Endothelial cell of umbilical vein (primary cell): ENCODE measurements around the gene MYOF. TPM values are rescaled to one million over a fixed set of nuclear protein-coding genes. Genes with fewer than 3 reads are reported as not detected.

Experiments
- BruUV-seq: library from RNA; stranded (reverse); fragments of 400-500 nt; replicated peaks from 2 replicates; lab custom pipeline; 2021; lab: Mats Ljungman, UMichigan
- CTCF ChIA-PET: fragments of 300-600, 350-600 bp; sonication (Branson Sonifier 250); formaldehyde crosslinking; loops from one replicate; lab custom pipeline; 2021; ENCODE audit warnings: antibody characterized with exemption, inconsistent platforms; lab: Charles Lee
- POLR2A ChIA-PET: fragments of 300-600, 350-600 bp; sonication (Branson Sonifier 250); formaldehyde crosslinking; loops from one replicate; lab custom pipeline; 2021; ENCODE audit warnings: antibody characterized with exemption, inconsistent platforms; lab: Charles Lee
- DNase-seq: peaks from one replicate; pipeline ENCODE4 v3.0.0-alpha.2; 2011; ENCODE audit warnings: low read depth, low spot score
- FAIRE-seq: peaks from 2 replicates; lab custom pipeline; 2011; peaks lifted over from hg19 to GRCh38; lab: Jason Lieb, UNC
- H2AFZ ChIP-seq: 2 replicates; pipeline ENCODE4 v1.6.0; 2012; ENCODE audit warnings: low read depth, low read length, control low read depth, inconsistent platforms
- H3K27ac ChIP-seq: 2 replicates; pipeline ENCODE4 v1.5.1; 2011; ENCODE audit warnings: low read depth, mild to moderate bottlenecking, control low read depth, low read length, moderate library complexity; ENCODE audit not compliant: insufficient read depth
- H3K27me3 ChIP-seq, 2 experiments: 2 replicates each; pipeline versions ENCODE4 v1.6.0 to v1.6.1; 2011; ENCODE audit warnings: low read length in 2 of 2, mixed read lengths in 1 of 2; ENCODE audit not compliant: control insufficient read depth in 2 of 2, insufficient read depth in 2 of 2
- H3K36me3 ChIP-seq, 2 experiments: 2 replicates in 1 of 2; 3 replicates in 1 of 2; pipeline ENCODE4 v1.5.1; 2011; ENCODE audit warnings: low read length in 2 of 2, mild to moderate bottlenecking in 1 of 2, moderate library complexity in 1 of 2; ENCODE audit not compliant: control insufficient read depth in 2 of 2, insufficient read depth in 2 of 2; ENCODE audit errors: extremely low read depth in 1 of 2
- H3K4me1 ChIP-seq: 3 replicates; pipeline ENCODE4 v1.5.1; 2011; ENCODE audit warnings: mild to moderate bottlenecking, low read length; ENCODE audit not compliant: control insufficient read depth, insufficient read depth; ENCODE audit errors: extremely low read depth
- H3K4me2 ChIP-seq: 2 replicates; pipeline ENCODE4 v1.6.1; 2011; ENCODE audit warnings: low read length, control low read depth, mixed read lengths; ENCODE audit not compliant: insufficient read depth
- H3K4me3 ChIP-seq, 3 experiments: fragments of 200-600 bp in 1 of 3; sonication (generic), shearing (Covaris generic) in 1 of 3; replicated peaks in 1 of 3; 2 replicates each; pipeline ENCODE4 v1.5.1; 2011 to 2016; ENCODE audit warnings: control low read depth in 3 of 3, low read length in 3 of 3, mild to moderate bottlenecking in 2 of 3, inconsistent platforms in 1 of 3, low read depth in 1 of 3, moderate library complexity in 1 of 3; ENCODE audit not compliant: insufficient read depth in 1 of 3
- H3K79me2 ChIP-seq: 2 replicates; pipeline ENCODE4 v1.6.0; 2012; ENCODE audit warnings: low read length, inconsistent platforms; ENCODE audit not compliant: control insufficient read depth, insufficient read depth
- H3K9ac ChIP-seq: replicated peaks from 2 replicates; pipeline ENCODE3; 2011; ENCODE audit warnings: low read length, control low read depth; ENCODE audit not compliant: insufficient read depth; ENCODE audit errors: extremely low read depth
- H3K9me1 ChIP-seq: replicated peaks from 3 replicates; pipeline ENCODE4 v1.6.0; 2011; ENCODE audit warnings: mild to moderate bottlenecking, low read length; ENCODE audit not compliant: control insufficient read depth, insufficient read depth; ENCODE audit errors: extremely low read depth
- H3K9me3 ChIP-seq: replicated peaks from 2 replicates; pipeline ENCODE4 v1.5.1; 2012; ENCODE audit warnings: low read length, inconsistent platforms; ENCODE audit not compliant: control insufficient read depth, insufficient read depth
- H4K20me1 ChIP-seq: replicated peaks from 2 replicates; pipeline ENCODE3; 2011; ENCODE audit warnings: mild to moderate bottlenecking, low read length; ENCODE audit not compliant: control insufficient read depth, insufficient read depth; ENCODE audit errors: extremely low read depth
- CTCF ChIP-seq, 2 donors: IDR thresholded peaks; 1 replicate in 1 of 2; 2 replicates in 1 of 2; pipeline ENCODE4 v1.5.1; 2011; ENCODE audit warnings: low read length in 2 of 2, mild to moderate bottlenecking in 2 of 2, moderate library complexity in 2 of 2, control low read depth in 1 of 2, inconsistent platforms in 1 of 2, low read depth in 1 of 2; ENCODE audit not compliant: insufficient read depth in 1 of 2; ENCODE audit errors: extremely low read depth in 1 of 2
- EZH2 ChIP-seq: IDR thresholded peaks from 2 replicates; pipeline ENCODE4 v1.6.1; 2012; ENCODE audit warnings: borderline replicate concordance, low read depth, mild to moderate bottlenecking, moderate library complexity, low read length, inconsistent platforms; ENCODE audit not compliant: severe bottlenecking
- FOS ChIP-seq: IDR thresholded peaks from 2 replicates; pipeline ENCODE4 v1.6.1; 2011; ENCODE audit warnings: mild to moderate bottlenecking, low read length, moderate library complexity, borderline replicate concordance; ENCODE audit not compliant: insufficient read depth
- GATA2 ChIP-seq: IDR thresholded peaks from 2 replicates; pipeline ENCODE4 v1.7.0; 2011; ENCODE audit warnings: low read depth, mild to moderate bottlenecking, moderate library complexity, mixed read lengths, low read length; ENCODE audit not compliant: insufficient read length, insufficient read depth
- JUN ChIP-seq: IDR thresholded peaks from 2 replicates; pipeline ENCODE4 v1.6.1; 2011; ENCODE audit warnings: borderline replicate concordance, low read depth; ENCODE audit not compliant: insufficient read length, insufficient read depth
- MYC ChIP-seq: IDR thresholded peaks from one replicate; pipeline ENCODE4 v1.6.1; 2011; ENCODE audit warnings: mild to moderate bottlenecking, low read depth, low read length
- POLR2A ChIP-seq: IDR thresholded peaks from 2 replicates; pipeline ENCODE4 v1.6.1; 2012; ENCODE audit warnings: low read depth, mild to moderate bottlenecking, control low read depth, low read length
- dilution Hi-C: fragments of 300-500 bp; cut with MboI; formaldehyde crosslinking; loops from one replicate; pipeline ENCODE4 v1.15.0; 2019; ENCODE audit warnings: low sequenced_read_pairs; ENCODE audit not compliant: extremely low pct_ligation_motif_present
- intact Hi-C: fragments of 100-400 bp; cut with micrococcal nuclease; formaldehyde crosslinking; loops from one replicate; pipeline ENCODE4 v1.10.0; 2022
- polyA plus RNA-seq, 4 experiments: library from polyadenylated mRNA; depleted of rRNA in 3 of 4; stranded (reverse) in 3 of 4; unstranded in 1 of 4; fragments of >200 nt; gene quantifications; 2 replicates each; pipeline versions ENCODE4 v1.2.1 to v1.2.3, GENCODE V29; 2011 to 2012; ENCODE audit warnings: missing spikeins in 1 of 4
- total RNA-seq: library from RNA; stranded (reverse); gene quantifications from 2 replicates; pipeline ENCODE4 v1.2.3, GENCODE V29; 2021
- TF ChIP-seq, protein P1 (sequence below): IDR thresholded peaks from 2 replicates; pipeline ENCODE4 v1.6.1; 2011; ENCODE audit not compliant: insufficient read depth, insufficient read length

MYOF gene
- total and polyA plus RNA-seq, 2 donors (not counting 3 experiments of a cell fraction or from before 2014, with no cell fraction given): 98.4 to 379 TPM

- Histone ChIP-seq H3K9me1 (no peaks in the 10 kb centered on the region), H4K20me1 (no peaks in the 10 kb centered on the region), H3K79me2 (no peaks in the 10 kb centered on the region), H3K4me1 (peaks cover 14% of the 10 kb centered on the region), H3K27me3 (no peaks in the 10 kb centered on the region), H2AFZ (no peak overlapping the region), H3K36me3 (peaks cover 54 to 56% of the 10 kb centered on the region in 2 experiments), H3K9ac (no peak overlapping the region), H3K4me2 (no peak overlapping the region), H3K4me3 (no peak overlapping the region), H3K9me3 (no peaks in the 10 kb centered on the region), H3K27ac (no peak overlapping the region)
- no TSS peak for BruUV-seq
- FAIRE-seq: no peak
- no peak for DNase-seq
- intact Hi-C loops (no loop called here), dilution Hi-C loops (no loop called here)
- ChIA-PET CTCF (interaction anchor here (0.7 to 3.0 kb wide), 2 partner anchors 8 to 10 kb away, joined by 3 to 11 read pairs; no protein-coding TSS in a partner anchor), POLR2A (no interaction called here)
- TF ChIP-seq GATA2: no peak
- TF ChIP-seq MYC: no peak
- TF ChIP-seq JUN: no peak
Observed at GRCh38 chr10:93344691-93345090, 137.4 kb downstream of the MYOF start.

GRCh38 chr10:93342921-93343320 is 139.2 kb downstream of the MYOF start:
- Histone ChIP-seq H3K4me2 (no peak overlapping the region), H3K27ac (no peak overlapping the region), H3K27me3 (no peaks in the 10 kb centered on the region), H3K4me1 (peaks cover 13% of the 10 kb centered on the region), H4K20me1 (no peaks in the 10 kb centered on the region), H3K4me3 (no peak overlapping the region), H3K9me1 (no peaks in the 10 kb centered on the region), H2AFZ (no peak overlapping the region), H3K9me3 (no peaks in the 10 kb centered on the region), H3K79me2 (no peaks in the 10 kb centered on the region), H3K36me3 (peaks cover 44 to 51% of the 10 kb centered on the region in 2 experiments), H3K9ac (no peak overlapping the region)
- TF ChIP-seq JUN: no peak
- no peak for TF ChIP-seq EZH2
- TF ChIP-seq CTCF (IDR thresholded peaks at IDR 0.05; ENCODE audit: extremely low read depth in 1 of 2, insufficient read depth in 1 of 2, low read depth in 1 of 2, low read length in 2 of 2): no peak
- TF ChIP-seq, protein P1, sequence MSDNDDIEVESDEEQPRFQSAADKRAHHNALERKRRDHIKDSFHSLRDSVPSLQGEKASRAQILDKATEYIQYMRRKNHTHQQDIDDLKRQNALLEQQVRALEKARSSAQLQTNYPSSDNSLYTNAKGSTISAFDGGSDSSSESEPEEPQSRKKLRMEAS: no peak
- TF ChIP-seq GATA2: no peak
- no peak for TF ChIP-seq FOS
- no peak for TF ChIP-seq MYC
- TF ChIP-seq POLR2A: no peak
- POLR2A ChIA-PET: no interaction called here
- no TSS peak for BruUV-seq
- intact Hi-C loops: no loop called here
- DNase-seq: no peak
- CTCF ChIA-PET: interaction anchor here (3.0 kb wide), 1 partner anchor 10 kb away, joined by 11 read pairs; no protein-coding TSS in a partner anchor
- dilution Hi-C loops: no loop called here
- FAIRE-seq: no peak
